ENCODE data around the gene UNC119B.
"Not testable (repeated sequence)": the region's sequence is repeated elsewhere in the genome, so short reads cannot be mapped to it uniquely, and the experiment has no call there.

Gene UNC119B

DNA sequence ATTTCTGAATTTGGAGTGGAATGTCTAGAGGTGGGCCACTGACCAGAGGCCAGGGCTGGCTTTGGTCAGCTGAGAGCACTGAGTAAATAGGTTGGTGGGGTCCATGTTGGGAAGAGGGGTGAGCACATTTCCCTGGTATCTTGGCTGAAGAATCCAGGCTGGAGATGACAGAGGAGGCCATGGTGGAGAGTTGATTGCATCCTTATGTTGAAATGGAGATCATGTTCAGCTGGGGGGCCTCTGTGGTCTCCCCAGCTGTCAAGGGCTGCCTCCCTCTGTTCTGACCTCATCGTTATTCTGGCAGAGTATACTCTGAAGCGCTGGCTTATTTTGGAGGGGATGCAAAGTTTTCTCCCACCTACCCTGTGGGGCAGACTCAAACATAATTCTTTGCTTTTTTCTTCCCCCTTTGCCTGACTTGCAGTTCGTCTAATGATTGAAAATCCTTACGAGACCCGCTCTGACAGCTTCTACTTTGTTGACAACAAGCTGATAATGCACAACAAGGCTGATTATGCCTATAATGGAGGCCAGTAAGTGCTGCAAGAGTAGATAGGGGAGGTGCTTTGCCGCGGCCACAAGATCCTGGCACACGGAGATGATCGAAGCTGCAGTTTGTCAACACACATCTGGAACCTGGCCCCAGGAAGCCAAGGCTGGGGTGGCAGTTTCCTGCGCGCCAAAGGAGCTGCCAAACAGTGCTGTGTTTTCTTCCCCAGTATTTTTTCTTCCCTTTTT is 9.4 kb downstream of the UNC119B start:
- no peak for DNase-seq (ENCODE audit: low read depth in 2 of 2)

DNA sequence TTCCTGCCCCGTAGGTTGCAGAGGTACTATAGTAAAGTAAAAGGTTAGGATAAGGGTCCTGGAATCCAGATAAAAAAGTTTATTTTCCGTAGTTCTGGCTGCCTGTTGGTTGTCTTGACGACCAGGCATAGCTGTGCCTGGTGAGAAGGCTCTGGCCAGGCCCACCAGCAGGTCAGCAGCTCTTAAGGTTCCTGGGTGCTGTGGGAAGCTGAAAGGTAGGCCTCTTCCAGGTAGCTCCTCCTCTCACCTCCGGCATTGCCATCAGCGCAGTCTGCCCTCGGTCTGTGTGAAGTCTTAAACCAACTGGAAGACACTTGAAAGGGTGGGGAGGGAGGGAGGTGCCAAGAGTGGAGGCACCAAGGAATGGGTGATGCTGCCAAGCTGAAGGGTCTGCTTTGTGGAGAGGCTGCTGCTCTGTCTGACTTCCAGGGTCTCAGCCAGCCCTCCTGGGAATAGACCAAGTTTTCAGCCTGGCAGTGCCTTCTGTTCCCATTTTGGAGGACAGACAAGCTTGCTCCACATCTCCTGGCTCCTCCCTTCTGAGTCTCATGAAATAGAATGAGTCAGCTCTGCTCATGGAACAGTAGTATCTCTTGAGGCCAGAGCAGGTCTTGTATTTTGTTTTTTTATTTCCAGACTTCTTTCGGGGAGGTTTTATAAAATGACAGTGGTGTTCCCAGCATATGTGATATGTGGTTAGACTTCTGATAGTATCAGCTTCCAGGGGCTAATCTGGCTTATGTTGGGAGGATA is 10.2 kb downstream of the UNC119B start:
- DNase-seq (ENCODE audit: low read depth in 2 of 2) = no peak

DNA sequence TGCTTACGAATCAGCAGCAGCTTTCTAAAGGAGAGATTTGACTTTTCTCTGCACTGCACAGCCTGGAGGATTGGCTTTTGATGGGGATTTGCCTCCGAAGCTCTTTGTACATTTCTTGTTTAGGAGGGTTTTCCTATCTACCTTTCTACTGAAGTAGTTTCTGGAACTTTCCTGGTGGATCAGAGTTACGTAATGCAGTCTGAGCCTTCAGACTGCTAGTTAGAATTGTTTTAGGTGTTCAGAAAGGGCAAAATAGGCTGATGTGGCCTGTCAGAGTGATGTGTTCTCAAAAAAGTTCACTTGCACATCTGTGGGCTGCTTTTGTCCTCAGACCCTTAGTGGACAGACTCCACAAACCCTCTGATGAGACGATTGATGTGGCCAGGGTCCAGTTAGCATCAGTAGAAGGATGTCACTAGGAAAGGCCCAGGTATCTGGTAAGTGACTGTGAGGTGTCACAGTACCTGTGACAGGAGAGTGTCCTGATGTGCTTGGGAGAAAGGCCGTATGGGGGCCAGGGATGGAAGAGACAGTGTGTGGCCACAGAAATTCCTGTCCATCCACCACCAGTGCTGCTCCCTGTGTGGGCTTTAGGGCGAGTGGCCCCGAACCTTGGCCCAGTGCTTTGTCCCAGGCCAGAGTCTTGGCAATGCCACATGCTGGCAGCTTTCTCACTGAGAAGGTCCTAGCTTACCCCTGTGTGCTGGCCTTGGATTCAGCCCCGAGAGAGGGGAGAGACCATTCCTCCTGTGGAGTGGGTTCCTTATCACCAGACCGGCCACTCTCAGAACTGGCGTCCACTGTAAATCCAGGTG is 10.9 kb downstream of the UNC119B start:
- no peak for DNase-seq (ENCODE audit: low read depth in 2 of 2)

DNA sequence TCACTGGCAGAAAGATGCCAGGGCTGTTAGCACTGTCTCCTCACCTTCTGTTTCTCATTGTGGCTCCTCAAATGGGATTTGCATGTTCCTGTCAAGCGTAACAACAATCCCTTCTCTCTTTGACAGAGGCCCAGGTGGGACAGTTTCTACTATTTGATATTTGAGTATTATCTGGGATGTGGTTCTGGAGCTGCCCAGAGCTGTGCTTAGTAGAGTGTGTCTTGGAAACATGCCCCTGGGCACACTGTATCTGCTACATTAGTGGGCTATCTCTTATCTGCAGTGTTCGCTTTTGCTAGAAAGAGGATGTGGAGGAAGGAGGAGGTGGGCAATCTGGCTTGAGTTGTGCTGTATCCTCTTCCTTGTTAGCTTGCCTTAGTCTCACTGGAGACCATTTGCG is 11.6 kb downstream of the UNC119B start:
- no peak for DNase-seq (ENCODE audit: low read depth in 2 of 2)

DNA sequence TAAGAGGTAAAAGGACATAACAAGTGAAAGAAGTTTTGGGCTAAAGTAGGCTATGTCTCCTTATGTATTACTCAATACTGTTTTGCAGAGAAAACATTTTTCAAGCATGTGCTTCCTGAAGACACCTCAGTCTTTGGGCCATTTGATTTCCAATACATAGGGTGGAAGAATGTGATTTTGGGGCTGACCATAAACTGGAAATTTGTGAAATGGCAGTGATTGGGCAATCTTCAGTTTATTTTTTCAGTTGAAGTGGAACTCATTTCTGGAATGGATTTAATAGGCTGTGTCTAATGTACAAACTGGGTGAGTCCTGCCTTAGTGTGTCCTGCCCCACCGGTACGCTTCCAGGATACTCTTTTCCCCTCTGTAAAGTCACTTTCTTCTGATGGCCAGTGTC is 12.5 kb downstream of the UNC119B start:
- no peak for DNase-seq (ENCODE audit: low read depth in 2 of 2)

DNA sequence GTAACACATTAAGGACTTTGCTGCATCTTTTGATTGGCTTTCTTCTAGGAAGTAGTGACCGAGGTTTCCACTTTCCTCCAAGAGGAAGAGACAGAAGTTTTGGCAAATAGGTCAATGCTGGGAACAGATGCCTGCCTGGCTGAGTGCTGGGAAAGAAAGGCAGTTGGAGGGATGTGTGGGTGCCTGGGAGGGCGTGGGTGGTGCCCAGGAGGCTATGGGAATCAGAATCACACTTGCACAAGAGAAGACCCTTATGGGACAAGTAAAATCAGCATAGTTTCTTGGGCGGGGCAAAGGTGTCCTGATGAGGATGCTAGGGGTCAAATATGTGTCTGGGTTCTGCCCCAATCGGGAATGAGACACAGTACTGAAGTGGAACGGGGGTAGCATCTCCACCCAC is 14.5 kb downstream of the UNC119B start:
- no peak for DNase-seq (ENCODE audit: low read depth in 2 of 2)

DNA sequence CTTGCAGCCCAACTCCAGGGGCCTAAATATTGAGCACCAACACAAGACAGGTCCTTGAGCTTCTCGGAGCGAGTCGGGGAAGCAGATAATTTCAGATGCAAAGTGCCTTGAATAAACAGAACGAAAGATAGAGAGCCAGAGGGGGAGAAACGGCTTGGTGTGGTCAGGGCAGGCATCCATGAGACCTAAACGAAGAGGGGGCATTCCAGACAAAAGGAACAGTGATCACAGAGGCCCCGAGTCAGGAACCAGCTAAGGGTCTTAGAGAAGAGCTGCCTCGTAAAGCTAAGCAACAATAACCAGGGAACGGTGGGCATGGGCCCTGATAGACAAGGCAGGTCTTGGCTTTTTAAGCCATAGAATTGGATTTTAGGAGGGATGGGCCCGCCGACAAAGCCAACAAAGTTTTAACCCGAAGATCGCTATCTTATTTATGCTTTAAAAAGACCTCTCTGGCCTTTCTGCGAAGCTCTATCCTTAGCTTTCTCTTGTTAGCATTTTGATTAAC is 14.9 kb downstream of the UNC119B start:
- no peak for DNase-seq (ENCODE audit: low read depth in 2 of 2)

DNA sequence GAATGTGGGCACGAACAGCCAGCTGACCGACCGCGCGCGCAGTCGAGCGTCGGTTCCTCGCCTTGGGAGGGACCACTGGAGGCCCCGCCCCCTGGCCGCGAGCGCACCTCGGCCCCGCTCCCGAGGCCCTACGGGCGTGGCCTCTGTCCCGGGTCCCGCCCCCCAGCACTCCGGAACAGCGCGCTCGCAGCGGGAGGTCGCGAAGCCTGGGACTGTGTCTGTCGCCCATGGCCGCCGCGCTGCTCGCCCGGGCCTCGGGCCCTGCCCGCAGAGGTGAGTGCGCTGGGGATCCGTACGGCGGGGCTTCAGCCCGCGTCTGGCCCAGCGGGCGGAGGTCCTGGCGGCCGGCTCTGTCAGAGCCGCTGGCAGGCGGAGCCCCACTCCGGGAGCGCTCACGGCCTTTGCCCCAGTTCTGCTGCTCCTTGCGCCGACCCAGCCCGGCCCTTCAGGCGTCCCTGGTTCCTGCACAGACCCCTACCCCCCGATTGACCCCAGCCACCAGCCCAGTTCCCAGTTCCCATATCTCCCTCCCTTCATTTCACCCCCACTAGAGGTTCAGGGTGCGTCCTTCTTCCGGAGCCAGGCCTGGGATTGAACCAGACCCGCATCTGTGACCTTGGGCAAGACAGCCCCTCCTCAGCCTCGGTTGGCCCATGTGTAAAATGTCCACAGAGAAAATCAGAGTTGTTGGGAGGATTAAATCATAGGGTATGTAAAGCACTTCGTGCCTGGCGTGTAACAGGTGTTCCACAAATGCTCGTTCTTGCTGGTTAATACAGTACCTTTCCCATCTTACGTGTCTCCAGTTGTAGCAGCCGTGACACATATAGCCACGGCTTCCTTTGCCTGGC is 15.6 kb downstream of the UNC119B start, which contains the start of gene ACADS:
TSS of gene ACADS (plus strand) at position 168 of the 851 bp plus-strand sequence. CDS start at position 228, 60 bp downstream.
- DNase-seq (ENCODE audit: low read depth in 2 of 2) = peak; percentile 82 to 94

DNA sequence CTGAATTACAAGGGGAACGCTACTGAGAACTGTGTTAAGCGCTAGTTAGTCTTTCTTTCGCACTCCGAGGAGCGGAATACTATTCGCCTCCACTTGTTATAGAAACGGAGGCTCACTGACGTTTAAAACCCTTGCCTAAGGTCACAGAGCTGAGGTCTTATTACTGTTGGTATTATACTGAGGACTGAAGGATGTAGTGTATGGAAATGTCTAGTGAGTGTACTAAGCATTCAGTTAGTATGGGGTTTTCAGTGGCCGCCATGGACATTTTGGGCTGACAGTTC is 16.2 kb downstream of the UNC119B start:
- no peak for DNase-seq (ENCODE audit: low read depth in 2 of 2)

DNA sequence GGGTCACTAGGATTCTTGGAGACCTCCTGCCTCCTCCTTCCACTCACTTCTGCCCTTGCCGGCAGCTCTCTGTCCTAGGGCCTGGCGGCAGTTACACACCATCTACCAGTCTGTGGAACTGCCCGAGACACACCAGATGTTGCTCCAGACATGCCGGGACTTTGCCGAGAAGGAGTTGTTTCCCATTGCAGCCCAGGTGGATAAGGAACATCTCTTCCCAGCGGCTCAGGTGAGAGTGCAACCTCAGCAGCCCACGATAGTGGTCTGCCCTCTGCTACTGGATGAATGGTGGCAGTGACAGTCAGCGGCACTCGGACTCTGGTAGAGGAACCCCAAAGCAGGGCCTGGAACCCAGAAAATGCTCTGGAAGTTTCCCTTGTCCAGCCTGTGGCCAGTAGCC is 16.7 kb downstream of the UNC119B start:
- DNase-seq (ENCODE audit: low read depth in 2 of 2) = no peak

DNA sequence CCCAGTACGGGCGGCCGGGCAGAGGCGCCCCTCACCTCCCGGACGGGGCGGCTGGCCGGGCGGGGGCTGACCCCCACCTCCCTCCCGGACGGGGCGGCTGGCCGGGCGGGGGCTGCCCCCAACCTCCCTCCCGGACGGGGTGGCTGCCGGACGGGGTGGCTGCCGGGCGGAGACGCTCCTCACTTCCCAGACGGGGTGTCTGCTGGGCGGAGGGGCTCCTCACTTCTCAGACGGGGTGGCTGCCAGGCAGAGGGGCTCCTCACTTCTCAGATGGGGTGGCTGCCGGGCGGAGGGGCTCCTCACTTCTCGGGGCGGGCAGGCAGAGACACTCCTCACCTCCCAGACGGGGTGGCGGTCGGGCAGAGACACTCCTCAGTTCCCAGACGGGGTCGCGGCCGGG is 21.9 kb downstream of the UNC119B start:
- DNase-seq (ENCODE audit: low read depth in 2 of 2) = not testable (repeated sequence)

DNA sequence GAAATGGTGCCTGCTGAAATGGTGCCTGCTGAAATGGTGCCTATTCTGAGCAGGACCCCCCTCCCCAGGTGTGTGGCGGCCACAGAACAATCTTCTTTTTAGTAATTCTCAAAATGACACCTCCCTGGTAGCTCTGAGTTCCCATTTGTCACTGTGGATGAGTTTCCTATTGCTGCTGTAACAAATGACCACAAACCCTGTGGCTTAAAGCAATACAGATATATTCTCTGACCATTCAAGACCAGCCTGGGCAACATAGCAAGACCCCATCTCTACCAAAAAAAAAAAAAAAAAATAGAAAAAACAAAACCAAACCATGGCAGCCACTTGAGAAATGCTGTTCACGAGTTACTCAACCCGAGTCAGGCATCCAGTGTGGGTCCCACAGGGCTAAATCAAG is 23.3 kb downstream of the UNC119B start:
- DNase-seq (ENCODE audit: low read depth in 2 of 2) = no peak

DNA sequence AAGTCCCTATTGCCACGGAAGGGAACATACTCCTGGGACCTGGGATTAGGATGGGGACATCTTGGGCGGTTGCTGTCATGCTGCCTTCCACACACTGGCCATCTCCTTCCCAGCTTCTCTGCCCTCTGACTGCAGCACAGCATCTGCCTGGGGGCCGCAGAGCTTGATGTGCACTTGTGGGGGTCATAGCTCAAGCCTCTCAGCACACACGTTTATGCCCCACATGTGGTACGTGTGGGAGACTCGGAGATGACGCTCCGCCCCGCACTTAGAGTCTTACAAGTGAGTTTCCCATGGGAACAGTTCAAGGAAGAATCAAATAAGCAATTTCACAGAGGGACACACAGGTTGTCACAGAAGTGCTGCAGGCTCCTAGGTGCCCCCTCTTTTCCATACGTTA is 24.0 kb downstream of the UNC119B start:
- no peak for DNase-seq (ENCODE audit: low read depth in 2 of 2)

DNA sequence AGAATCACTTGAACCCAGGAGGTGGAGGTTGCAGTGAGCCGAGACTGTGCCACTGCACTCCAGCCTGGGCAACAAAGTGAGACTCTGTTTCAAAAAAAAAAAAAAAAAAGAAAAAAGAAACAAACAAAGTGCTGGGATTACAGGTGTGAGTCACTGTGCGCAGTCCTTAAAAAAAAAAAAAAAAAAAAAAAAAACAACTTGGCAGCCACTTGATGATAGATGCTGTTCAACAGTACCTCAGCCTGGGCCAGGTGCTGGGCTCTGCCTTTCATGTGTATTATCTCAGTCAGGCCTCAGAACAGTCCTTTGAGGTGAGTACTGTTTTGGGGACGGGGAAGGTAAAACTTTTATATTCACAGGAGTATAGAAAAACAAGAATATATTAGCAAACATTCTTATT is 24.9 kb downstream of the UNC119B start:
- no peak for DNase-seq (ENCODE audit: low read depth in 2 of 2)

DNA sequence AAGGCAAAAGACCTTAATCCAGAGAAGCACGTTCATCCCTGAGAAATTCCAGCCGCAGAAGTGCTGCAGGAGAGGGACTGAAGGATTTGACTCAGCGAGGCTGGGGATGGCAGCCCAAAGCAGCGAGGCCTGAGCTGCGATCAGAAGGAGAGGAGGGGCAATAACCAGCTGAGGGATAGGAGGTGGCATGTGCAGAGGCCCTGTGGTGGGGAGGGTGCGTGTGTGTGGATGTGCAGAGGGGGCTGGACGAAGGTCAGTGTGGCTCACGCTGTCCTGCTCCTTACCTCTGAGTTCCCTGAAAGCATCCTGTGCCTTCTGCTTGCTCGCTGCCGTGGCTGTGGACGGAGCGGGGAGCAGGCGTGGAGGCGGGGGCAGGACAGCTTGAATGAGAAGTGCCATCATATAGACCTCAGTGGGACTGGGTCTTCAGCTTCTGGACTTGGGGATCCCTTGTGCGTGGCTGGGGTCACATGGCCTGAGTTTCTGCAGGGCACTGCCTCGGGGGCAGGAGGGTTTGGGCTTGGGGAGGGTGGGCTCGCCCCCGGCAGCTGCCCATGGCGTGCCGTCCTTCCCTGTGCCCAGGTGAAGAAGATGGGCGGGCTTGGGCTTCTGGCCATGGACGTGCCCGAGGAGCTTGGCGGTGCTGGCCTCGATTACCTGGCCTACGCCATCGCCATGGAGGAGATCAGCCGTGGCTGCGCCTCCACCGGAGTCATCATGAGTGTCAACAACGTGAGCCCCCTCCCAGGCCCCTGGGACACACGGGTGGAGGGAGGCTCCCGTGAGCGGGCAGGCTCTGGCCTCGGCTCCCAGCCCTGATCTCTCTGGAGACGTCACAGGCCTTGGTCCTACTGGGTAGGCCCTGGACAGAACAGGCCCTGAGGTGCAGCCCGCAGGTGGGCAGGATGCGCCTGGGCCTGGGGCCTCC is 26.4 kb downstream of the UNC119B start:
- DNase-seq (ENCODE audit: low read depth in 2 of 2) = no peak

DNA sequence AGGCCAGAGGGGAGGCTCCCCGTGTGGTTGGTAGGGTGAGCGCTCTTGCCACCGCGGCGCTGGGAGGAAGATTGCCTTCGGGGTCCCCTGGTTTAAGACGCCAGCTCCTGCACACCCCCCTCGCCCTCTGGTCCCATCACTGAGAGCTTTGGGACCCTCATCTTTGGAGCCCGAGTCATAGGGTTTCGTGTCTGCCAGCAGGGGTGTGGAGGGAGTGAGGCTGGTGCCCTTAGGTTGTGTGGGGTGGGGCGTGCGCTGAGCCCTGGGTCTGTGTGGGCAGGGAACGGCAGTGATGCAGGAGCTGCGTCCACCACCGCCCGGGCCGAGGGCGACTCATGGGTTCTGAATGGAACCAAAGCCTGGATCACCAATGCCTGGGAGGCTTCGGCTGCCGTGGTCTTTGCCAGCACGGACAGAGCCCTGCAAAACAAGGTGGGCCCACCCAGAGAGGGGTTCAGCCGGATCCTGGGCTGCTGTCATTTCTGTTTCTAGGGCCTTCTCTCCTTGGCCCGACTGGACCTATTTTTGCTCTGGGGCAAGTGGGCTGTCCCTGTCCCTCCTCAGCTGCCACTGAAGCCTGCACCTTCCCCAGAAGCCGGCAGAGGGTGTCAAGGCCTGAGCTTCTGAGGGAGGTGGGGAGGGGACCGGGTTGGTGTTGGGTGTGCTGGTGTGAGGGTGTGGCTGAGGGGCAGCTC is 27.4 kb downstream of the UNC119B start:
- DNase-seq (ENCODE audit: low read depth in 2 of 2) = no peak

DNA sequence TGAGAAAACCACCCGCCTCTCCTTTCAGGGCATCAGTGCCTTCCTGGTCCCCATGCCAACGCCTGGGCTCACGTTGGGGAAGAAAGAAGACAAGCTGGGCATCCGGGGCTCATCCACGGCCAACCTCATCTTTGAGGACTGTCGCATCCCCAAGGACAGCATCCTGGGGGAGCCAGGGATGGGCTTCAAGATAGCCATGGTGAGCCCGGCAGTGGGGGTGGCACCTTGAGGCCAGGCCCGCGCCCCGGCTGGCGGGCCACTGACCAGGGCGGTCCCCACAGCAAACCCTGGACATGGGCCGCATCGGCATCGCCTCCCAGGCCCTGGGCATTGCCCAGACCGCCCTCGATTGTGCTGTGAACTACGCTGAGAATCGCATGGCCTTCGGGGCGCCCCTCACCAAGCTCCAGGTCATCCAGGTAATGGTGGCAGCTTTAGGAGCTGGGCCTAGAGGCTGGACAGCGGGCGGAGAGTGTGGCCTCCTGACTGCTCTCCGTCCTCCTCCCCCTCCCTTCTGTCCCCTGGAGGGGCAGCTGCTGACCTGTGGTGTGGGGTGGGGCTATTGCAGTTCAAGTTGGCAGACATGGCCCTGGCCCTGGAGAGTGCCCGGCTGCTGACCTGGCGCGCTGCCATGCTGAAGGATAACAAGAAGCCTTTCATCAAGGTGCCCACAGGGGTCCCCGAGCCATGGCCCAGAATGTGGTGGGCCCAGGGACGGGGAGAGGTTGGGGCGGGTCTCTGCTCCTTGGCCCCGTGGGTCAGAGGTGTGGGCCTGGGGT is 28.2 kb downstream of the UNC119B start:
- no peak for DNase-seq (ENCODE audit: low read depth in 2 of 2)

DNA sequence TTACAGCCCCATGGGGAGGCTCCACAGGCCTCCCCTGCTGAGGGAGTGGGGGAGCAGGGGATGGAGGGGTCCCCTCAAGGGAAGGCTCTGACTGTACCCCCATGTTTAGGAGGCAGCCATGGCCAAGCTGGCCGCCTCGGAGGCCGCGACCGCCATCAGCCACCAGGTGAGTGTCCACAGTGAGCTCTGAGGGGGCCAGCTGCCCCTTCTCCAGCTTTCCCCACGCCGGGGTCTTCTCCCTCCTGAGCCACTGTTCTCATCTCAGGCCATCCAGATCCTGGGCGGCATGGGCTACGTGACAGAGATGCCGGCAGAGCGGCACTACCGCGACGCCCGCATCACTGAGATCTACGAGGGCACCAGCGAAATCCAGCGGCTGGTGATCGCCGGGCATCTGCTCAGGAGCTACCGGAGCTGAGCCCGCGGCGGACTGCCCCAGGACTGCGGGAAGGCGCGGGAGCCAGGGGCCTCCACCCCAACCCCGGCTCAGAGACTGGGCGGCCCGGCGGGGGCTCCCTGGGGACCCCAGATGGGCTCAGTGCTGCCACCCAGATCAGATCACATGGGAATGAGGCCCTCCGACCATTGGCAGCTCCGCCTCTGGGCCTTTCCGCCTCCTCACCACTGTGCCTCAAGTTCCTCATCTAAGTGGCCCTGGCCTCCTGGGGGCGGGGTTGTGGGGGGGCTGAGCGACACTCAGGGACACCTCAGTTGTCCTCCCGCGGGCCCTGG is 28.9 kb downstream of the UNC119B start:
- no peak for DNase-seq (ENCODE audit: low read depth in 2 of 2)

Data from stimulated activated CD4-positive, alpha-beta T cell treated with anti-CD3 and anti-CD28 coated beads, Interleukin-1b, Interleukin-23, amount 100 ng/mL, for 4 hours (primary cell).